Stomach (tissue), 9 donors: Measurements from ENCODE around the gene RAI14. TPM values are rescaled to one million over a fixed set of nuclear protein-coding genes. Genes with fewer than 3 reads are reported as not detected.

Experiments used
- DNase-seq, 2 donors: peaks; one replicate each; pipeline versions ENCODE4 v3.0.0 to v3.0.0-alpha.2; 2013 to 2019
- H3K27ac ChIP-seq, 5 donors: fragments of 200-600 bp in 4 of 5; sonication (generic) in 4 of 5; one replicate each; pipeline ENCODE4 v1.5.1; 2013 to 2019; ENCODE audit warnings: mild to moderate bottlenecking in 1 of 5, moderate library complexity in 1 of 5
- H3K27me3 ChIP-seq, 3 donors: fragments of 200-600 bp; sonication (generic); one replicate each; pipeline ENCODE4 v1.5.1; 2017 to 2019; ENCODE audit warnings: mixed run types in 1 of 3
- H3K36me3 ChIP-seq, 4 donors: fragments of 200-600 bp; sonication (generic); 1 replicate in 3 of 4; 2 replicates in 1 of 4; pipeline ENCODE4 v1.5.1; 2016 to 2019
- H3K4me1 ChIP-seq, 4 donors: fragments of 200-600 bp; sonication (generic); one replicate each; pipeline ENCODE4 v1.5.1; 2016 to 2019
- H3K4me3 ChIP-seq, 4 donors: fragments of 200-600 bp; sonication (generic) in 3 of 4; one replicate each; pipeline ENCODE4 v1.5.1; 2016 to 2019; ENCODE audit warnings: mild to moderate bottlenecking in 1 of 4
- H3K9me3 ChIP-seq, 4 donors: fragments of 200-600 bp; sonication (generic); one replicate each; pipeline ENCODE4 v1.5.1; 2016 to 2019
- CTCF ChIP-seq, 7 experiments: fragments of 450-650 bp in 4 of 7; fragments of 200-600 bp in 3 of 7; sonication (generic) in 3 of 7; IDR thresholded peaks; one replicate each; pipeline ENCODE4 v1.5.1; 2016 to 2019; ENCODE audit warnings: antibody characterized with exemption in 7 of 7, control low read depth in 2 of 7, mild to moderate bottlenecking in 1 of 7
- EP300 ChIP-seq: sonication (generic); formaldehyde crosslinking; IDR thresholded peaks from one replicate; pipeline ENCODE4 v1.6.1; 2017; ENCODE audit warnings: antibody characterized with exemption
- POLR2A ChIP-seq, 4 donors: fragments of 450-650 bp; IDR thresholded peaks; one replicate each; pipeline ENCODE4 v1.6.1; 2016; ENCODE audit warnings: antibody characterized with exemption in 4 of 4, control low read depth in 2 of 4, mild to moderate bottlenecking in 1 of 4, moderate library complexity in 1 of 4
- POLR2AphosphoS5 ChIP-seq, 3 donors: sonication (generic); formaldehyde crosslinking; IDR thresholded peaks; one replicate each; pipeline ENCODE4 v1.6.1; 2016; ENCODE audit warnings: antibody characterized with exemption in 3 of 3
- WGBS, 5 donors: extraction: QIAGEN DNeasy Blood & Tissue Kit in 3 of 5; methylation state at CpG; one replicate each; pipeline versions ENCODE4 v1.1.5 to v1.1.7; 2013 to 2018; 5-methylcytosine and 5-hydroxymethylcytosine counted together
- intact Hi-C: fragments of 100-400 bp; cut with DNase I; formaldehyde crosslinking; loops from one replicate; pipeline ENCODE4 v1.15.1; 2023; ENCODE audit warnings: low total_unique reads
- polyA plus RNA-seq, 3 donors: library from polyadenylated mRNA; stranded (reverse); fragments of 200-250 nt; gene quantifications; one replicate each; pipeline ENCODE4 v1.2.3, GENCODE V29; 2013
- total RNA-seq, 5 donors: library from RNA; depleted of rRNA; stranded (reverse); fragments of >200 nt; gene quantifications; one replicate each; pipeline versions ENCODE4 v1.1.0 to v1.2.3, GENCODE V29; 2014 to 2016
- donor health status: healthy with polysubstance abuse.
- donor health status: Bipolar disorder and iron deficiency.
- donor health status: healthy.

RAI14 gene
- total and polyA plus RNA-seq, 8 donors: 5.1 to 62.4 (median 24.1) TPM

DNA sequence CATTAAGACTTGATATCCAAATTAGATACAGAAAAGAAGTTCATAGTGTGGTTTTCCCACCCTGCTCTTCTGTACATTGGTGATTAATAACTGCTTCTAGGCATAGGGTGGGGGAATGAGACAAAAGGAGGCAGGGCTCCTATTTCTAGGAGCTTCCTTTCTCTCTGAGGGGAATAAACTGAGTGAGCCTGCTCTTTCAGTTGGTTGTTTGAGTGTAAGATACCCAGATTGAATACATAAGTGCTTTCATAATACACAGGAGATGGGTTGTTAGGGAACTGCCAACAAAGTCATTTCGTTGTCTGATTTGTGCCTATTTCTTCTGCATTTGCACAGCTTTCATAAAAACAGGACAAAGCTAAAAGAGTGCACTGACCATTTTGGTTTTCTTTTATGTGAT lies 133.9 kb downstream of the RAI14 start:
- intact Hi-C loops: no loop called here
- Histone ChIP-seq H3K9me3 (peaks cover 0 to 12% (median 6%) of the 10 kb centered on the region in 4 donors), H3K4me1 (peaks cover 0 to 8% (median 0%) of the 10 kb centered on the region in 4 donors), H3K27ac (no peak overlapping the region), H3K36me3 (no peaks in the 10 kb centered on the region), H3K27me3 (no peaks in the 10 kb centered on the region), H3K4me3 (no peak overlapping the region)
- 57 to 79% (median 63%) methylated on average over 1 of the region's 1 CpG for WGBS, 5 donors
- TF ChIP-seq CTCF (IDR thresholded peaks at IDR 0.05) (no peak), EP300 (no peak), POLR2AphosphoS5 (IDR thresholded peaks at IDR 0.05) (no peak), POLR2A (IDR thresholded peaks at IDR 0.05) (no peak)
- no peak for DNase-seq

DNA sequence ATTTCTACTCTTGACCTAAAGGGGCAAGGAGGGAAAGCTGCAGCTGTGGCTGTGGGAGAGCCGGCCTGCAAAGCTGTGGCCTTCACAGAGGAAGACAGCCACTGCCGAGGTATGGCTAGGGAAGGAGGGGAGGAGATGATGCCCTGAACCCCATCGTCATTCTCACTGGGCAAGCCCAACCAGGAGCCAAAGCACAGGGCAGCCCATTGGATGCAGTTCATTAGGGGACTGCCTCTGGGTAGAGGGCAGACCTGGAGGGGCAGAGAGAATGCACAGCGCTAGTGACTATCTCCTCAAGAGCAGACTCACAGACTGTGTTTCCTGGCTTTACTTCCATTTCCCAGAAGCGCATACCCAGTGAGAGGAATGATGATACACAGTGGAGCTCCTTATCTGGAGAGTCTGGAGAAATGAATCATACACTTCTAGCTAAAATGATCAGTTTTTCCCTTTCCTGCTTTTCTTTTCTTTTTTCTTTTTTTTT lies 135.7 kb downstream of the RAI14 start:
- no peak for DNase-seq
- H3K27ac ChIP-seq: no peak overlapping the region
- WGBS, 5 donors: 73 to 92% (median 86%) methylated on average over 5 of the region's 5 CpGs
- peaks cover 0 to 12% (median 7%) of the 10 kb centered on the region in 4 donors for H3K36me3 ChIP-seq
- H3K9me3 ChIP-seq: peaks cover 0 to 6% (median 2%) of the 10 kb centered on the region in 4 donors
- no peaks in the 10 kb centered on the region for H3K27me3 ChIP-seq
- peaks cover 0 to 8% (median 0%) of the 10 kb centered on the region in 4 donors for H3K4me1 ChIP-seq
- TF ChIP-seq POLR2AphosphoS5 (IDR thresholded peaks at IDR 0.05) (no peak), EP300 (no peak), CTCF (IDR thresholded peaks at IDR 0.05) (no peak), POLR2A (IDR thresholded peaks at IDR 0.05) (no peak)
- no peak overlapping the region for H3K4me3 ChIP-seq
- intact Hi-C loops: no loop called here

GRCh38 chr5:34802834-34803563 lies 146.9 kb downstream of the RAI14 start:
- Histone ChIP-seq H3K36me3 (peaks cover 0 to 67% (median 50%) of the 10 kb centered on the region in 4 donors), H3K27ac (no peak overlapping the region), H3K4me1 (no peaks in the 10 kb centered on the region), H3K9me3 (no peaks in the 10 kb centered on the region), H3K4me3 (no peak overlapping the region), H3K27me3 (no peaks in the 10 kb centered on the region)
- 74 to 98% (median 85%) methylated on average over 9 of the region's 9 CpGs for WGBS, 5 donors
- no peak for DNase-seq
- intact Hi-C loops: no loop called here
- TF ChIP-seq POLR2AphosphoS5 (IDR thresholded peaks at IDR 0.05) (no peak), EP300 (no peak), CTCF (IDR thresholded peaks at IDR 0.05) (no peak), POLR2A (IDR thresholded peaks at IDR 0.05) (no peak)

DNA sequence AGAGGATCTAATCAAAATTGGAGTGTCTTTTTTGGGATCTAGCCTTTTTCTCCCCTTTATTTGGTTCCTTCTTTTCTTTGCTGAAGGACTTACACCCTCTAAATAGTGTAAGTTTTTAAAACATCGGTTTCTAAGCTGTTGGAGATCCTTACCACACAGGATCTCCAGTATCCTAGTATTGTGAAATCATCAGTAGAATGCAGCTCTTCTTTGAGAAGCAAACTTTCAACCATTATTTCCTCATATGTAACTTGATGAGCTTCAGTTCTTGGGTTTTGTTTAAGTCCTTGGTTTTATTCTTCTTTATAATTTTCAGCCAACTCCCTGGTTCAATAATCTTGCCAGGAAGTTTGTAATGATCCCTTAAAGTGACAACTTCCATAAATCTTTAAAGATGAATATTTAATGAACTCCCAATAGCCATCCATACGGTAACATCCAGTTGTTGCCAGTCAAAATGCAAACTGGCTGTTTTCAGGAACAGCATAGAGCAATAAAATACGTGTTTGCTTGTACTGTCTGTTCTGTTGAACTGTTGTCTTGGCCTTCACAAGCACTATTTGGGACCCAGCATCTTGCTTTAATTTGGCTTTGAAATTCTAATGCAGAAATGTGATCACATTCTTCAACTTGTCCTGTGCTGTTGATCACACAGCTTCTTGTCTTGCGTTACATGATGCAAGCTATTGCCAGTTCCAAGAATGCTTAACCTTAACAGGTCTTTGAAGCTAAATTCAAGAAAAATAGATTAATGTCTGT lies 148.0 kb downstream of the RAI14 start:
- Histone ChIP-seq H3K9me3 (no peaks in the 10 kb centered on the region), H3K36me3 (peaks cover 0 to 69% (median 45%) of the 10 kb centered on the region in 4 donors), H3K4me3 (no peak overlapping the region), H3K27ac (no peak overlapping the region), H3K27me3 (no peaks in the 10 kb centered on the region), H3K4me1 (no peaks in the 10 kb centered on the region)
- TF ChIP-seq EP300: no peak
- 88 to 95% (median 91%) methylated on average over 4 of the region's 4 CpGs for WGBS, 5 donors
- intact Hi-C loops: no loop called here
- no peak for DNase-seq
